ENCODE results near the gene STAB2. TPM values are rescaled to one million over a fixed set of nuclear protein-coding genes. Genes with fewer than 3 reads are reported as not detected.

STAB2 gene
- total and polyA plus RNA-seq, 2 of the 4 experiments (the other 2 are of a cell fraction), result not detected

DNA sequence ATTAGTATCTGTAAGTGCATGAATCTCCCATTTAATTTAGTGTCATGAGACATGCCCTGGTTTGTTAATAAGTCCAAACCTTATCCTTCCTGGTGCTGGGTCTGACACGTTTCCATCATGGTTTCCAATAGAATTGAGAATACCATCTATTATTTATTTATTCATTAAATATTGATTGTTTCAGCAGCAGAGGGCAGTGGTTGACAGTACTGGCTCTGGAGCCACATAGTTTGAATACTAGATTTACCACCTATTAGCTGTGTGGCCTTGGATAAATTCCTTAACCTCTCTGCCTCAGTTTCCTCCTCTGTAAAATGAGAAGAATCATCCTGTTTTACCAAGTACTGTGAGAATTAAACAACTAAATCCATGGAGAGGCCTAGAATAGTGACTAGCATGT lies 941 bp upstream of the STAB2 start:
- no peak overlapping the region for H2BK5ac ChIP-seq (ENCODE audit: low read depth, low read length, poor library complexity, severe bottlenecking)
- no peak overlapping the region for H4K5ac ChIP-seq (ENCODE audit: low read depth, low read length)
- H3K23ac ChIP-seq (ENCODE audit: low read depth, low read length), result no peak overlapping the region
- TF ChIP-seq RCOR1 (IDR thresholded peaks at IDR 0.05; ENCODE audit: insufficient replicate concordance, low read length), result no peak
- peak; percentile 10; the same call in 1 of the 2 replicates for TF ChIP-seq RAD21 (IDR thresholded peaks at IDR 0.05; ENCODE audit: low read length)
- TF ChIP-seq, protein P1, sequence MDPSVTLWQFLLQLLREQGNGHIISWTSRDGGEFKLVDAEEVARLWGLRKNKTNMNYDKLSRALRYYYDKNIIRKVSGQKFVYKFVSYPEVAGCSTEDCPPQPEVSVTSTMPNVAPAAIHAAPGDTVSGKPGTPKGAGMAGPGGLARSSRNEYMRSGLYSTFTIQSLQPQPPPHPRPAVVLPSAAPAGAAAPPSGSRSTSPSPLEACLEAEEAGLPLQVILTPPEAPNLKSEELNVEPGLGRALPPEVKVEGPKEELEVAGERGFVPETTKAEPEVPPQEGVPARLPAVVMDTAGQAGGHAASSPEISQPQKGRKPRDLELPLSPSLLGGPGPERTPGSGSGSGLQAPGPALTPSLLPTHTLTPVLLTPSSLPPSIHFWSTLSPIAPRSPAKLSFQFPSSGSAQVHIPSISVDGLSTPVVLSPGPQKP (IDR thresholded peaks at IDR 0.05; ENCODE audit: borderline replicate concordance, low read depth, low read length), result no peak
- TF ChIP-seq, protein P2, sequence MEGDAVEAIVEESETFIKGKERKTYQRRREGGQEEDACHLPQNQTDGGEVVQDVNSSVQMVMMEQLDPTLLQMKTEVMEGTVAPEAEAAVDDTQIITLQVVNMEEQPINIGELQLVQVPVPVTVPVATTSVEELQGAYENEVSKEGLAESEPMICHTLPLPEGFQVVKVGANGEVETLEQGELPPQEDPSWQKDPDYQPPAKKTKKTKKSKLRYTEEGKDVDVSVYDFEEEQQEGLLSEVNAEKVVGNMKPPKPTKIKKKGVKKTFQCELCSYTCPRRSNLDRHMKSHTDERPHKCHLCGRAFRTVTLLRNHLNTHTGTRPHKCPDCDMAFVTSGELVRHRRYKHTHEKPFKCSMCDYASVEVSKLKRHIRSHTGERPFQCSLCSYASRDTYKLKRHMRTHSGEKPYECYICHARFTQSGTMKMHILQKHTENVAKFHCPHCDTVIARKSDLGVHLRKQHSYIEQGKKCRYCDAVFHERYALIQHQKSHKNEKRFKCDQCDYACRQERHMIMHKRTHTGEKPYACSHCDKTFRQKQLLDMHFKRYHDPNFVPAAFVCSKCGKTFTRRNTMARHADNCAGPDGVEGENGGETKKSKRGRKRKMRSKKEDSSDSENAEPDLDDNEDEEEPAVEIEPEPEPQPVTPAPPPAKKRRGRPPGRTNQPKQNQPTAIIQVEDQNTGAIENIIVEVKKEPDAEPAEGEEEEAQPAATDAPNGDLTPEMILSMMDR (conservative IDR thresholded peaks at IDR 0.05; ENCODE audit: low read depth, low read length), result peak; percentile 20
- TF ChIP-seq CEBPB (IDR thresholded peaks at IDR 0.05; ENCODE audit: low read depth, low read length), result no peak
- POLR2A ChIA-PET (ENCODE audit: unreplicated experiment), result no interaction called here
- in situ Hi-C loops (cut with MboI; ENCODE audit: low sequenced_read_pairs) (no loop called here), intact Hi-C loops (cut with micrococcal nuclease) (no loop called here), dilution Hi-C loops (cut with HindIII; ENCODE audit: low sequenced_read_pairs, unreplicated experiment) (no loop called here)
- BruUV-seq (replicated peaks), result no TSS peak
- no peaks in the 10 kb centered on the region for H3K36me3 ChIP-seq (ENCODE audit: control insufficient read depth, insufficient read depth, low read length)
- no peak for DNase-seq
- WGBS, 2 experiments (ENCODE audit: extremely low coverage in 2 of 2, insufficient read length in 1 of 2), result no CpG with 5 or more reads among the region's 1 CpG
- no peaks in the 10 kb centered on the region for H4K20me1 ChIP-seq (ENCODE audit: insufficient read depth, low read length)
- no peaks in the 10 kb centered on the region for H3K9me3 ChIP-seq (ENCODE audit: control insufficient read depth, insufficient read depth, low read length)
- H2AFZ ChIP-seq (replicated peaks; ENCODE audit: low read length, poor library complexity), result no peak overlapping the region
- H2BK15ac ChIP-seq (ENCODE audit: low read depth, low read length), result no peak overlapping the region
- H3K4me3 ChIP-seq (ENCODE audit: insufficient read depth, low read depth, low read length), result no peak overlapping the region
- no peak overlapping the region for H3K56ac ChIP-seq (ENCODE audit: extremely low read depth, insufficient read depth, low read length)
- H3K9me1 ChIP-seq (ENCODE audit: insufficient read depth, low read length), result no peaks in the 10 kb centered on the region
- no peak overlapping the region for H2AK5ac ChIP-seq (ENCODE audit: low read depth, low read length)
- no peak overlapping the region for H3K27ac ChIP-seq (ENCODE audit: insufficient read depth, low read length)
- H3K9ac ChIP-seq (ENCODE audit: low read depth, low read length), result no peak overlapping the region
- CTCF ChIA-PET, result no interaction called here
- no peaks in the 10 kb centered on the region for H3K4me1 ChIP-seq (ENCODE audit: control insufficient read depth, insufficient read depth, low read length)
- no peak overlapping the region for H3K18ac ChIP-seq (ENCODE audit: low read depth, low read length)
- H3K27me3 ChIP-seq (ENCODE audit: control insufficient read depth, insufficient read depth, low read length), result no peaks in the 10 kb centered on the region; the same call in 1 of the 2 replicates
- no peak overlapping the region for H2BK20ac ChIP-seq (ENCODE audit: low read depth, low read length)
- H3K4ac ChIP-seq (ENCODE audit: low read depth, low read length), result no peak overlapping the region
- no peaks in the 10 kb centered on the region for H3K79me1 ChIP-seq (ENCODE audit: low read depth in 1 of 2, low read length in 2 of 2)
- ATAC-seq (ENCODE audit: low read depth), result peak; percentile 48; the same call in 1 of the 2 replicates
- H2AK9ac ChIP-seq (replicated peaks; ENCODE audit: low read depth, low read length, poor library complexity), result no peak overlapping the region
- no peak overlapping the region for H4K8ac ChIP-seq (ENCODE audit: low read depth in 2 of 2, low read length in 2 of 2)
- H4K91ac ChIP-seq (ENCODE audit: insufficient read depth, low read depth, low read length), result no peak overlapping the region
- H3K14ac ChIP-seq (replicated peaks; ENCODE audit: low read depth, low read length), result no peak overlapping the region
- no peak overlapping the region for H3K4me2 ChIP-seq (ENCODE audit: low read depth, low read length)
- no peak overlapping the region for H2BK120ac ChIP-seq (ENCODE audit: low read depth, low read length)
